GM13977 (cell line): ENCODE measurements around the gene CHD6.
A peak's percentile ranks its signal among the peaks of the same experiment; 100 is the strongest.

Experiments used
- DNase-seq: peaks from one replicate; pipeline ENCODE4 v3.0.0; 2012; ENCODE audit warnings: low spot score
- in situ Hi-C: fragments of 300-500 bp; cut with MboI; formaldehyde crosslinking; loops from one replicate; pipeline ENCODE4 v1.12.0; 2022; ENCODE audit warnings: low sequenced_read_pairs, low pct_unique_long_range_greater_than_20kb, mixed read lengths, inconsistent platforms; ENCODE audit not compliant: unreplicated experiment
- TF ChIP-seq, protein P1 (sequence below): IDR thresholded peaks from 2 replicates; pipeline ENCODE4 v1.5.1; 2012; ENCODE audit warnings: mild to moderate bottlenecking, control low read depth; ENCODE audit not compliant: insufficient read depth; ENCODE audit errors: extremely low read depth, missing control alignments

Gene CHD6

DNA sequence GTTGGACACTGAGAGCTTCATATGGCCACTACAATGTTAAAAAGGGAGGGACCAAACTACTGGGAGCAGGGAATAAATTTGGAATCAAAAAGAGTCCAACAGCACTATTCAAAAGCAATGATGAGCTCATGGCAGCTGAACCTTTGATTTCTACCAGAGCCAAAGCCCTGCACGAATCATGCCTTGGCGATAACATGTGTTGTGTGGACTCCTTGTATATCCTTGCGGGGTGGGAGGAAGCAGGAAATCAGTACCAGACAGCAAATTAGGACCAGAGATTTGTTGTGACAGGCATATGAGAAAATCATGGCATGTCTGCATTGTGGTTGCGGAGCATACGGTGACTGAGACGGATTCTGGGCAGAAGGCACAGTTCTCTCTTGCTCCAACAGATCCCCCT lies 166.0 kb downstream of the CHD6 start:
- in situ Hi-C loops = no loop called here
- no peak for DNase-seq
- TF ChIP-seq, protein P1, sequence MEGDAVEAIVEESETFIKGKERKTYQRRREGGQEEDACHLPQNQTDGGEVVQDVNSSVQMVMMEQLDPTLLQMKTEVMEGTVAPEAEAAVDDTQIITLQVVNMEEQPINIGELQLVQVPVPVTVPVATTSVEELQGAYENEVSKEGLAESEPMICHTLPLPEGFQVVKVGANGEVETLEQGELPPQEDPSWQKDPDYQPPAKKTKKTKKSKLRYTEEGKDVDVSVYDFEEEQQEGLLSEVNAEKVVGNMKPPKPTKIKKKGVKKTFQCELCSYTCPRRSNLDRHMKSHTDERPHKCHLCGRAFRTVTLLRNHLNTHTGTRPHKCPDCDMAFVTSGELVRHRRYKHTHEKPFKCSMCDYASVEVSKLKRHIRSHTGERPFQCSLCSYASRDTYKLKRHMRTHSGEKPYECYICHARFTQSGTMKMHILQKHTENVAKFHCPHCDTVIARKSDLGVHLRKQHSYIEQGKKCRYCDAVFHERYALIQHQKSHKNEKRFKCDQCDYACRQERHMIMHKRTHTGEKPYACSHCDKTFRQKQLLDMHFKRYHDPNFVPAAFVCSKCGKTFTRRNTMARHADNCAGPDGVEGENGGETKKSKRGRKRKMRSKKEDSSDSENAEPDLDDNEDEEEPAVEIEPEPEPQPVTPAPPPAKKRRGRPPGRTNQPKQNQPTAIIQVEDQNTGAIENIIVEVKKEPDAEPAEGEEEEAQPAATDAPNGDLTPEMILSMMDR = no peak

DNA sequence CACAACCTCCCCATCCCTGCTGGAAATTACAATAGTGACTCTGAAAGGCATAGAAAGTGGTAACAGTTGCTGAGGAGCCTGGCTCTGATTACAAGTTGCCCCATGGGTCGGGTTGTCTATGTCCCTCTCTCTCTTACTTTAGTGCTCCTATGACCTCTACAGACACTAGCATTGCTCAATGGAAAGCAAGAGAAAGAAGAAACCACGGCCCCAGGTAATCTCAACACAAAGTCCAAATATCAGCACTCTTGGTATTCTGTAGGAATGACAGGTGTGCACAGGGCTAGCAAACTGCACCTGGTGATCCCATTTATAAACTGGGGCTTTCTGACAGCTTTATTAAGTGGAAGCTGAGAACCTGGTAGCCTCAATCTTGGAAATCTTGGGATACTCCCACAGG lies 171.2 kb downstream of the CHD6 start:
- DNase-seq = no peak
- in situ Hi-C loops = no loop called here
- TF ChIP-seq, protein P1 = no peak

DNA sequence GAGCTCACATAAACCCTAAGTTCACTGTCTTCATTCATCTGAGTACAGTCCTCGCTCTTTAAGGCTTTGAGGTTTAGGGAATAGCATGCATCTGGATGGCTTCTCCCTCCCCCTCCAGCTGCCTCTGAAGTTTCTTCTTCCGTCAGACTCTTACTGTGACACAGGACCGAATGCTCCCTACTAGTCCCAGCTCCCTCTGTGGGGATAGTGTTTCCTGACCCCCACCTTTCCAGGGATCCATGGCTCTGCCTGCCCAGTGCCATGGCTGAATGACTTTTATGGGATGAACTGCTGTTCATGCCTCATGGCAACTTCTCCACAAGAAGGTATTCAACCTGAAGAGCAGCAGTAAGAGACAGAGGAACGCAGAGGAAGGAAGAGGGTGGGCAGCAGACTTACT lies 171.7 kb downstream of the CHD6 start:
- no peak for DNase-seq
- in situ Hi-C loops = no loop called here

DNA sequence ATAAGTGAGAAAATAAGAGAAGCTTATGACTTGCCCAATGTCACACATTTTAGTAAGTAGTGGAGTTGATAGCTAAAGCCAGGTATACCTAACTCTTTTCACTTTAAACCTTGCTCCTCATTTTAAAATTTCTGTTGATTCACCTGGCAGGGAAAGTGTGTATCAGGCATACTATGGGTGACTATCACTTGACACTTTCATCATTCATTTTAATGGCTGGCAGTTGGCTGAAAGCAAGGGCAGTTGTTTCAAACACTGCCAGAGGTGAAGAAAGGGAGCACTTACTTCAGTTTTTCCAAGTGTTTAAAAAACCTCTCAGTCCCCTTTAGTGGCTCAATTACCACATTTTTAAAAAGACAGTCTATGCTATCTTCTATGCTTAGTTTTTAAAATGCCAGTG lies 173.4 kb downstream of the CHD6 start:
- in situ Hi-C loops = no loop called here
- TF ChIP-seq, protein P1 = no peak
- no peak for DNase-seq

More for the DNA sequence above, 171.7 kb downstream of the CHD6 start:
- TF ChIP-seq, protein P1 = no peak

DNA sequence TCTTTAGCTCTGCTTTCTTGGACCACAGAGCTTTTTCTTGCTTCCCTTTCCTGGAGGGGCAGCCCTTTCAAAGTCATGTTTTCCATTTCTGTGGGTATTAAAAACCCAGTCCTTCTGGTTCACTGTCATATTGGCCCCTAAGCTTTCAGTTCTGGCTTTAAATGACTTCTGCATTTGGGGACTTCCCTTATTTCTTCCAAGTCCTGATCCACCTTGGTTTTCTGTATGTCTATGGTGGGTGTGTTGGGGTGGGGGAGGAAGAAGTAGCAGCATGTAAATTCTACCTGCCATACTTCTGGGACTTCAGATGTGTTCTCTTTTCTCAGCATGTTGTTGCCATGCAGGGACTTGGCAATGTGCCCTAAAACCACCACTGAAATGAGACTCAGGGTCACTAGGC lies 174.5 kb downstream of the CHD6 start:
- DNase-seq = peak; percentile 16
- TF ChIP-seq, protein P1 = no peak
- in situ Hi-C loops = no loop called here

DNA sequence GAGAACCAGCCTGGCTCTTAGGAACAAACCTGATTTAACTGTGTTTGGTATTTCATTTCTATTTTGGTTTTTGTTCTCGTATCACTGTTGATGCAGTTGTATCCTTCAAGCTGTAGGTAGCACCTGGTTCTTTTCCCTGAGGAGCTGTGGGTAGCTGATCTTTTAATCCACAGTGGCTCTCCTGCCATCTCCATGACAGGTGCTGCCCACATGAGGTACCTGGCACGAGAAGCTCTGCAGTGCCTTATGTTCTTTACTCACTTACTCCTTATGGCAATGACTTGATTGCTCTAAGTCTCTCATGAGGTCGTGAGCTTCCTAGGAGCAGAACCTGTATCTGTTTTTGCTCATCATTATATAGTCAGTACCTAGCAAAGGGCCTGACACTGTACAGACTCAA lies 177.3 kb downstream of the CHD6 start:
- DNase-seq = no peak
- in situ Hi-C loops = no loop called here
- TF ChIP-seq, protein P1 = no peak

DNA sequence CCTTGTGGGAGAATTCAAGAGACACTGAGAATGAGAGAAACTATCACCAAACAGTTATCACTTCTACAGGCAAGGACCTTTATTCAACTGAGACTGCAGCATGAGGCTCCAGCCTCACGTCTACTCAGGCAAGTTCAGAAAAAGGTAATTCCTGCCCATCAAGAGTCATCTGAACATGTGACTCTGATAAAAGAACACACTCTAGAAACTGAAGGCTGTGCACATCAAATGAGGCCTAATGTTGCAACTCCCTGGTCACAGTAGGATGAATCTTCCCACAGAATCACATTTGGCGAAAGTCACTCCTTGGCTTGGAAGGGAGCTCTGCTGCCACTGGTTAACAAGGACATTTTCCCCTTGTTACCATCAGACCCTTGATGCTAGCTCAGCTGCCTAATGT lies 180.3 kb downstream of the CHD6 start:
- TF ChIP-seq, protein P1 = no peak
- in situ Hi-C loops = no loop called here
- no peak for DNase-seq
